ENCODE data around the gene CCDC142.
A peak's percentile ranks its signal among the peaks of the same experiment; 100 is the strongest.
"Not testable (repeated sequence)": the region's sequence is repeated elsewhere in the genome, so short reads cannot be mapped to it uniquely, and the experiment has no call there.

The CCDC142 gene

DNA sequence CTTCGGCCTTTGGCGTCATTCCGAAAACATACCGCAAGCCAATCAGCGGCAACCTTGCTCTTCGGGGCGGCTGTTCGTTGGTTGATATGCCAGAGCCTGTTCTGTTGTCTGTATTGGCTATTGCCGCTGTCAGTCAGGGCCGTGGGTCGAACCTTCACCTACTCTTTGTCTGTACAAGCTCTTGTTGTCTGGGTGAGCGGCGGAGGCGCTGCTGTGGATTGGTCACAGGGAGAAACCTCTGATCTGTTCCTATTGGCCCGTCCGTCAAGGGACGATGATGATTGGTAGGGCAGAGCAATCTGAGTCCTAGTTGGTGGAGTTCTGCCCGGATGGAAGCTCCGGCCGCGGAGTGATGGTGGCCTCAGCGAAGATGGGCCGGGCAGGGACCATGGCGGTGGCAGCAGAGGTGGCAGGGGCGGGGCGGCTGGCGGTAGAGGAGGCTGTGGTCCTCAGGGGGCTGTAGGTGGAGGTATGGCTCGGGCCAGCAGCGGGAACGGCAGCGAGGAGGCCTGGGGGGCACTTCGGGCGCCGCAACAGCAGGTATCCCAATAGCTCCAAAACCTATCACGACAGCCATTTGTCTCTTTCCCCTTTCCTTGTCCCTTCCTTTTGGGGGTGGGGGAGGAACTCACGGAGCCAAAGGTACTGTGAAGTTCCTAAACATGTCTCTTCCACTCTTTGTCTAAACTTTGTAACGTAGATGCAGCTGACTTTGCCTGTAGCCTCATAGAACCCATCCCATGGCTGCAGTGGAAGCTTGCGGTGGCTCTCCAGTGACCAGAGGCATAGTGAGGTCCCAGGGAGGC, 24.5 kb downstream of the CCDC142 start, which contains the start of gene WBP1:
TSS of gene WBP1 (plus strand) at position 307 of the 806 bp plus-strand sequence. CDS start at position 472, 165 bp downstream.
- Histone ChIP-seq H3K4me3 (ENCODE audit: low read length) (peak within 1 kb of the TSS; percentile 74), H3K27me3 (ENCODE audit: control insufficient read depth, insufficient read depth, low read length) (no peaks in the 10 kb centered on the region), H3K9ac (ENCODE audit: low read length) (peak within 1 kb of the TSS; percentile 86), H3K36me3 (ENCODE audit: control insufficient read depth, low read depth, low read length) (peaks cover 24% of the 10 kb centered on the region), H3K27ac (ENCODE audit: low read length) (peak within 1 kb of the TSS; percentile 56), H3K9me3 (ENCODE audit: control insufficient read depth, low read depth, low read length) (no peaks in the 10 kb centered on the region), H3K4me1 (ENCODE audit: control insufficient read depth, low read depth, low read length) (peaks cover 6% of the 10 kb centered on the region)

- Histone ChIP-seq H3K27ac (ENCODE audit: low read length) (peak overlapping the region; percentile 56), H3K9me3 (ENCODE audit: control insufficient read depth, low read depth, low read length) (no peaks in the 10 kb centered on the region), H3K4me1 (ENCODE audit: control insufficient read depth, low read depth, low read length) (peaks cover 6% of the 10 kb centered on the region), H3K36me3 (ENCODE audit: control insufficient read depth, low read depth, low read length) (peaks cover 18% of the 10 kb centered on the region), H3K27me3 (ENCODE audit: control insufficient read depth, insufficient read depth, low read length) (no peaks in the 10 kb centered on the region), H3K9ac (ENCODE audit: low read length) (peak overlapping the region; percentile 86), H3K4me3 (ENCODE audit: low read length) (peak overlapping the region; percentile 74)
Measured at GRCh38 chr2:74457549-74458131, 25.2 kb downstream of the CCDC142 start.

GRCh38 chr2:74457129-74457548, 25.7 kb downstream of the CCDC142 start:
- Histone ChIP-seq H3K4me1 (ENCODE audit: control insufficient read depth, low read depth, low read length) (peaks cover 6% of the 10 kb centered on the region), H3K9me3 (ENCODE audit: control insufficient read depth, low read depth, low read length) (no peaks in the 10 kb centered on the region), H3K27me3 (ENCODE audit: control insufficient read depth, insufficient read depth, low read length) (no peaks in the 10 kb centered on the region), H3K9ac (ENCODE audit: low read length) (peak overlapping the region; percentile 51), H3K27ac (ENCODE audit: low read length) (no peak overlapping the region), H3K36me3 (ENCODE audit: control insufficient read depth, low read depth, low read length) (peaks cover 13% of the 10 kb centered on the region), H3K4me3 (ENCODE audit: low read length) (peak overlapping the region; percentile 74)

- Histone ChIP-seq H3K27ac (ENCODE audit: low read length) (peak within 1 kb of the TSS; percentile 83), H3K4me3 (ENCODE audit: low read length) (peak within 1 kb of the TSS; percentile 86), H3K9ac (ENCODE audit: low read length) (peak within 1 kb of the TSS; percentile 78), H3K9me3 (ENCODE audit: control insufficient read depth, low read depth, low read length) (no peaks in the 10 kb centered on the region), H3K4me1 (ENCODE audit: control insufficient read depth, low read depth, low read length) (peaks cover 6% of the 10 kb centered on the region), H3K36me3 (ENCODE audit: control insufficient read depth, low read depth, low read length) (no peaks in the 10 kb centered on the region), H3K27me3 (ENCODE audit: control insufficient read depth, insufficient read depth, low read length) (no peaks in the 10 kb centered on the region)
Measured at GRCh38 chr2:74454654-74455511, 27.9 kb downstream of the CCDC142 start, which contains the start of gene INO80B. INO80B (plus strand) TSS chr2:74455087; CDS start chr2:74455117, 30 bp downstream.

DNA sequence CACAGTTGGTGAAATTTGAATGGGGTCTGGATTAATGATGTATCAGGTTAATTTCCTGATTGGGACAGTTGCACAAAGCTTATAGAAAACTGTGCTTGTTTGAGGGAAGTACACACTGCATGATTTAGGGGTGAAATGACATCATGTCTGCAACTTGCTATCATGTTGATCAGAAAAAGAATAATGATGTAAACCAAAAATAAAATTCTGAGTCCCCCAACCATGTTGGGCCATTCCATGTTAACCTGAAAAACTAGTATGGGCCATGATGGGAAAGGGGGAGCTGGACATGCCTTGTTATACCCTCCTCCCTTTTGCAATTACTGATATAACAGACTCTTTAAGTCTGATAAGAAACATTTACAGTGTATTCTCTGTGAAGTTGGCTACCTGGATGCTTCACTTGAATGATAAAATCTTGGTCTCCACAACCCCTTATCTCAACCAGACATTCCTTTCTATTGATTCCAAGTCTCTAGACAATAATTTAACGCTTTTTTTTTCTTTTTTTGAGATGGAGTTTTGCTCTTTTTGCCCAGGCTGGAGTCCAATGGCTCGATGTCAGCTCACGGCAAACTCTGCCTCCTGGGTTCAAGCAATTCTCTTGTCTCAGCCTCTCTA, 32.1 kb downstream of the CCDC142 start:
- H3K4me3 ChIP-seq (ENCODE audit: low read length), result no peak overlapping the region
- no peak overlapping the region for H3K27ac ChIP-seq (ENCODE audit: low read length)
- no peaks in the 10 kb centered on the region for H3K36me3 ChIP-seq (ENCODE audit: control insufficient read depth, low read depth, low read length)
- no peaks in the 10 kb centered on the region for H3K27me3 ChIP-seq (ENCODE audit: control insufficient read depth, insufficient read depth, low read length)
- H3K4me1 ChIP-seq (ENCODE audit: control insufficient read depth, low read depth, low read length), result no peaks in the 10 kb centered on the region
- no peaks in the 10 kb centered on the region for H3K9me3 ChIP-seq (ENCODE audit: control insufficient read depth, low read depth, low read length)
- no peak overlapping the region for H3K9ac ChIP-seq (ENCODE audit: low read length)

DNA sequence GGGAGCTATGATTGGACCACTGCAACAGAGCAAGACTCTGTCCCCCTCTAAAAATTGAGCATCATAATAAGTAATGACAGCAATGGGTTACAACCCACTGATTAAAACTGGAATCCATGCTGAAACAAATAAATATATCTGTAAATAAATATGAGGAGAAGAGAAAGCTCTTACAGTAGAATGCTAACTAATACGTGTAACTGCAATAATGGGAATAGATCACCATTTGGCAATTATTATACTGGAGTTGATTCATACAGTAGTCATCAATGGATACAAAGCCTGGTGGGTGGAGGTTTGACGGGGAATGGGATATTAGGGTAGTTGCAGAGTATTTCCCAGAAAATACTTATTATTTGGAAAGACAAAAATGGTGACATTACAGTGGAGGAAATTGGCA, 34.0 kb downstream of the CCDC142 start:
- Histone ChIP-seq H3K9me3 (ENCODE audit: control insufficient read depth, low read depth, low read length) (no peaks in the 10 kb centered on the region), H3K4me3 (ENCODE audit: low read length) (no peak overlapping the region), H3K4me1 (ENCODE audit: control insufficient read depth, low read depth, low read length) (no peaks in the 10 kb centered on the region), H3K36me3 (ENCODE audit: control insufficient read depth, low read depth, low read length) (no peaks in the 10 kb centered on the region), H3K27me3 (ENCODE audit: control insufficient read depth, insufficient read depth, low read length) (no peaks in the 10 kb centered on the region), H3K27ac (ENCODE audit: low read length) (no peak overlapping the region), H3K9ac (ENCODE audit: low read length) (no peak overlapping the region)

DNA sequence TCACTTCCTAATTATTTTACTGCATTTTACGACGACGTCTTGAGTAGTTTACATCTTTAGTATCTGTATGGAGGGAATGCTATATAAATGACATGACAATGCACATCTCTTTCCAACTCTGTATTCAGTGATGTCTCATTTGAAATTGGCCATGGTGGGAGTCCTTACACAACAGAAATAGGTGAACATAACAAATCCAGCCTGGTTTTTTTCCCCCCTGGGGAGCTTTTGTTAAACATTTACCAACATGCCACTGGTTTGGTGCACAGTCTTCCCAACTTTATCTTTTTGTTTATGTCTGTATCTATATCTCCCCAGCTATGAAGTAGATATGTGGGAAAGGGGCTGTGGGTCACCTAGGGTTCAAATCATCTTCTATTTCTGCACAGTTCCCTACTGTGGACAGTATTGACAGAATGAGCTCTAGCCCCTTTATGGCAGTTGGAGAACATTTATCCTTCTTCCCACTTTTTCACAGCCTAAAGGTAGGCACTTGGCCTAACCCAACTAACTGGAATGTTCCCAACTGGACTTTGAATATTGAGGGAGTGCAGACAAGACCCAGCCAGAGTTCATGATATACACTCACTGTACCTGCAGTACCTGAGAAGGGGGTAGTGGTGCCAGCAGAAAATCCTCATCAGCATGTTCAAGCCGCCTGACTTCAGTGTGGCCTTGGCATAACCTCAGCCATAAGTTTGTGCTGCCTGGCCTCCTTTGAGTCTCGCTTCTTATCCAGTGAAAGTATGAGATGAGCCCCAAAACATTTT, 35.4 kb downstream of the CCDC142 start:
- no peaks in the 10 kb centered on the region for H3K9me3 ChIP-seq (ENCODE audit: control insufficient read depth, low read depth, low read length)
- no peak overlapping the region for H3K27ac ChIP-seq (ENCODE audit: low read length)
- no peaks in the 10 kb centered on the region for H3K4me1 ChIP-seq (ENCODE audit: control insufficient read depth, low read depth, low read length)
- no peaks in the 10 kb centered on the region for H3K36me3 ChIP-seq (ENCODE audit: control insufficient read depth, low read depth, low read length)
- H3K4me3 ChIP-seq (ENCODE audit: low read length), result no peak overlapping the region
- no peak overlapping the region for H3K9ac ChIP-seq (ENCODE audit: low read length)
- H3K27me3 ChIP-seq (ENCODE audit: control insufficient read depth, insufficient read depth, low read length), result no peaks in the 10 kb centered on the region

DNA sequence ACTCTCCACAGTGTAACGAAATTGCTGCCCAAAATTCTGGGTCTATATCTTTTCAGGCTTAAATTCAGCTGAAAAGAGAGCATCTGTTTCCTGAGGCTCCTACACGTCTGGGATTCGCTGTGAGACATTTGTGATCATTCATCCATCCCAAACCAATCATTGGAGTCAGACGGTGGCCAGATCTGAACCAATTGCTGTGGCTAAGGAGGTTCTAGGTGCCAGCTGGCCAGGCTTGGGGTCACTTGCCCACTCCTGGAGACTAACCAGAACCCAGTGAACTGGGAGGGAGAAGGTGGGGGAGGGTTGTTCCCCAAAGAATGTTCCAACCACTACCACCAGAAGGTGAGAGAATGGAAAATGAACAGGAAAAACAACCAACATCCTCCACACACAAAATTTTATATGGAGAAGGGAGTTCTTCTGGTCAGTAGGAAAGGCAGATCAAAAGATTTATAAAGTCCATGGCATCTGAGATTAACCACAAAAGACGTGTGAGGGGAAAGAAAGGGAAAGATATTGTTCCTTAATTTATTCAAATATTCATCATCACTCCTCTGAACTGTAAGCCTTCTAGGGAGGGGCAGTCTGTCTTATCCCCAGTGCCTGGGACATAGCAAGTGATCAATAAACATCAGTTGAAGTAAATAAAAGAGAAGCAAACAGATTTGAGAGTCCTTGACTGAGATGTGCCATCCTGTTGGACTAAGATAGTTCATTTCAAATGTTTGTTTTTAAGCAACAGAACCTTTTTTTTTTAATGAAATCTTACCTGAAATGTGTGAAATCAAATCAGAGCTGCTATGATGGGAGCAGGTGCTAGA, 38.1 kb downstream of the CCDC142 start:
- no peaks in the 10 kb centered on the region for H3K36me3 ChIP-seq (ENCODE audit: control insufficient read depth, low read depth, low read length)
- no peak overlapping the region for H3K27ac ChIP-seq (ENCODE audit: low read length)
- no peak overlapping the region for H3K9ac ChIP-seq (ENCODE audit: low read length)
- no peaks in the 10 kb centered on the region for H3K27me3 ChIP-seq (ENCODE audit: control insufficient read depth, insufficient read depth, low read length)
- no peaks in the 10 kb centered on the region for H3K9me3 ChIP-seq (ENCODE audit: control insufficient read depth, low read depth, low read length)
- H3K4me3 ChIP-seq (ENCODE audit: low read length), result no peak overlapping the region
- peaks cover 1% of the 10 kb centered on the region for H3K4me1 ChIP-seq (ENCODE audit: control insufficient read depth, low read depth, low read length)

GRCh38 chr2:74442483-74443297, 40.1 kb downstream of the CCDC142 start:
- Histone ChIP-seq H3K4me3 (ENCODE audit: low read length) (peak overlapping the region; percentile 88), H3K27ac (ENCODE audit: low read length) (peak overlapping the region; percentile 12), H3K9ac (ENCODE audit: low read length) (peak overlapping the region; percentile 84), H3K4me1 (ENCODE audit: control insufficient read depth, low read depth, low read length) (peaks cover 16% of the 10 kb centered on the region)
- H3K9me3 ChIP-seq (ENCODE audit: control insufficient read depth, low read depth, low read length); H3K27me3 ChIP-seq (ENCODE audit: control insufficient read depth, insufficient read depth, low read length); H3K36me3 ChIP-seq (ENCODE audit: control insufficient read depth, low read depth, low read length): not testable (repeated sequence)

Data from iPS-18a (cell line).